ENCODE data around the gene RPL9. TPM values are rescaled to one million over a fixed set of nuclear protein-coding genes. Genes with fewer than 3 reads are reported as not detected.

Gene RPL9
- 2,053 and 3,012 TPM in 2 replicates for total RNA-seq

GRCh38 chr4:39458505-39459300 lies at the start of gene RPL9, which contains the start of gene LIAS:
Gene RPL9, minus strand, starts transcription at chr4:39458922. Its CDS starts 483 bp downstream, at chr4:39458439.
Gene LIAS, plus strand, starts transcription at chr4:39459056. Its CDS starts 62 bp downstream, at chr4:39459118.

DNA sequence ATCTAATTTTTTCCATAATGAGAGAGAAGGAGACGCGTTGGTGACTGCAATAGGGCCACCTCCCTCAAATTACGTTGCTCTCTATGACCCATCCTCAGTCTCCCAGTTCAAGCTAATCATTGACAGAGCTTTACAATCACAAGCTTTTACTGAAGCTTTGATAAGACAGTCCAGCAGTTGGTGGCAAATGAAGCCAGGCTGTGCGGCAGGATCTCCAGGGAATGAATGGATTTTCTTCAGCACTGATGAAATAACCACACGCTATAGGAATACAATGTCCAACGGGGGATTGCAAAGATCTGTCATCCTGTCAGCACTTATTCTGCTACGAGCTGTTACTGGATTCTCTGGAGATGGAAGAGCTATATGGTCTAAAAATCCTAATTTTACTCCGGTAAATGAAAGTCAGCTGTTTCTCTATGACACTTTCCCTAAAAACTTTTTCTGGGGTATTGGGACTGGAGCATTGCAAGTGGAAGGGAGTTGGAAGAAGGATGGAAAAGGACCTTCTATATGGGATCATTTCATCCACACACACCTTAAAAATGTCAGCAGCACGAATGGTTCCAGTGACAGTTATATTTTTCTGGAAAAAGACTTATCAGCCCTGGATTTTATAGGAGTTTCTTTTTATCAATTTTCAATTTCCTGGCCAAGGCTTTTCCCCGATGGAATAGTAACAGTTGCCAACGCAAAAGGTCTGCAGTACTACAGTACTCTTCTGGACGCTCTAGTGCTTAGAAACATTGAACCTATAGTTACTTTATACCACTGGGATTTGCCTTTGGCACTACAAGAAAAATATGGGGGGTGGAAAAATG lies 51.7 kb downstream of the RPL9 start, which contains the start of gene KLB:
Gene KLB (plus strand): TSS at position 168 of the 821 bp plus-strand sequence. CDS start 20 bp downstream, at position 188.

Small RNAs within 50 kb of the gene (small RNA-seq; reads per million reads assigned to genes)
- gene MIR5591 (not detected), gene RF00019 (not detected)

Other genes with a start within 250 kb of the RPL9 start
- 43.8 and 49.6 TPM in 2 replicates for gene RFC1, start 92.6 kb downstream of the RPL9 start, total RNA-seq
- under 0.01 TPM in 1 of 2 replicates, not detected in the other for gene KLB, start 52.0 kb downstream of the RPL9 start, total RNA-seq
- gene LIAS, start 134 bp upstream of the RPL9 start, total RNA-seq: 7.2 and 8.9 TPM in 2 replicates
- 53.9 and 62.6 TPM in 2 replicates for gene UGDH, start 68.5 kb upstream of the RPL9 start, total RNA-seq
- 14.3 and 17.3 TPM in 2 replicates for gene SMIM14, start 179.9 kb upstream of the RPL9 start, total RNA-seq
- gene UBE2K, start 239.2 kb upstream of the RPL9 start, total RNA-seq: 19.3 and 25.8 TPM in 2 replicates